HG03095 (cell line): ENCODE measurements around the gene PTH1R.

Experiments used
- ATAC-seq: cut with Tn5 transposase; IDR thresholded peaks from one replicate; pipeline ENCODE4 v1.9.1; 2021; ENCODE audit warnings: moderate library complexity; ENCODE audit not compliant: unreplicated experiment

The PTH1R gene

DNA sequence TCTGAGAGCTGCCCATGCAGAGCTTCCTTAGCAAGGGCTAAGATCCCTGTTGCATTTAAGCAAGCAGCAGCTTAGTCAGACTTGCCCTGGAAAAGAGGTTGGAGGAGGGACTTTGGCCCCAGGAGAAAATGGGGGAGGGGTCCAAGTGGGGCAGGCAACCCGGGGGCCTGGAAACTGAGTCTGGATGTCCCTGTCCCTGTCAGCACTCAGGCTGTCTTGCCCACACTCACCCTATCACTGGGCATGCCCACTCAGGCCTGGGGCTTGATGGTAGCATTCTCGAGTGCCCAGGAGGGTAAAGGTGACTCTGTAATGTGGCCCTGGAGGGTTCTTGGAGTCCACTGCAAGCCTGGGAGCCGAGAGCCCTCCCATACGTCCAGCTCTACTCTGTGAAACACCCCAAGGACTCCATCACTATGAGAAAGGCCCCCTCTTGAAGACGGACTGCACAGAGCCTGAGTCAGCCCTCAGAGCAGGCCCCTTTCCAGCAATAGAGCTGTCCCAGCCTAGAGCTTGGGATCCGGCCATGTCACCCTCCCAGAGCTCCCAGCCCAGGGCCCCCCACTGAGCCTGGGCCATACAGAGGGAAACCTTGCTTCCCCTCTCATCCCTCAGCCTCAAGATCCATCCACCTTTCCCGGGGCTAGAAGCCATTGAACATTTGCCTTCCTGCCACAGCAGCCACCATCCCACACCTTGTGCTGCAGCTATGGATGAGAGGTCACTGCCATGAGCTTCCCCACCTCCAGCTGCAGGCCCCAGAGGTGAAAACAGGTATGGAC is 27.6 kb upstream of the PTH1R start:
- ATAC-seq, result no peak

DNA sequence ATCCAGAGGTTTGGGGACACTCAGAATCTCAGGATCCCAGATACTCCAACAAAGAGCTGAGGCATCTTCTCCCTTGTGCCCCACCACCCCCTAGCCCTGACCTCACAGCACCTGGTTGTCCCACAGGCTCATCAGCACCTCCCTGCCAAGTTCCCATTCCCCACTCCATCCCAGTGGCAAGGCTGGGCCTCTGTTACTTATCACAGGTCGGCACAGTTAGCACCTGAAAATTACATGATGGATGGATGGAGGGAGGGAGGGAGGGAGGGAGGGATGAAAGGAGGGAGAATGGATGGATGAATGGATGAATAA is 27.1 kb upstream of the PTH1R start:
- ATAC-seq, result no peak

DNA sequence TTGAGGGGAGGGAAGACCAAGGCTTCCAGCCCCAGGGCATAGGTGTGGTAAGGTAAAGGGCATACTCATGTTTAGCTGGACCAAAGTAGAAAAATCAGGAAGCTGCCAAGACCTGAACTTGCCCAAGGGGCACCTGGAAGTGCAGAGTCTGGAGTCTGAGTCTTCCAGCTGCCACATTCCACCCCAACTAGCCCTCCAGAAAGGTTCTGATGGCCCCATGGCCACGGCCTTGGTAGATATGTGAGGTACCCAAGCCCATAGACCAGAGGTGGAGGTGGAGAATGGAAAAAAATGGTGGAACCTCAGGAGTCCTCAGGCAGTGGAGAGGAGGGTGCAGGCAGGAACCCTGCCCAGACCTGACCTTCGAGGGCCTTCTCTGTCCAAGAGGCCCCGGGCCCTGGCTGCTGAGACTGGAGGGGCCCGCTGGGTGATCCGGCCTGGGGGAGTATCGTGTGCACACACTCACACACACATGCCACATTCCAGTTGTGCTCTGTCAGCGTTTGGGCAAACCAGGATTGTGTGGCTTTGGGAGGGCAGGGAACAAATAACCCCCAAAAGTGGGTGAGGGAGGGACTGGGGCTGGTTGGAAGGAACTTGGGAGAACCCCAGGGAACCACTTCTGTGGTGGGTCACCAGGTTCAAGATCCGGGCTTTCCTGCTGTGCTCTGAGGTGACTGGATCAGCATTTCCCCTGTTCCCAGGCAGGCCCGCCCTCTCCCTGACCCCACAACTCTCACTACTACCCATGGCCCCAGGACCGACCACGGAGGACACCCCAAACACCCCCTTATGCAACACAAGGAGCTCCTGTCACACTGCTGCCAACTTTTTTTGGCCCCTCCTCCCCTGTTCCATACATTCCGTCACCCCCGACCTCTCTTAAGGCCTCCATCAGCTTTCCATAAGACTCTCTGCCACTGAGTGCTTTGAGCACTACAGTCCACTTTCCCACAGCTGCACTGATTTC is 25.9 kb upstream of the PTH1R start:
- no peak for ATAC-seq

DNA sequence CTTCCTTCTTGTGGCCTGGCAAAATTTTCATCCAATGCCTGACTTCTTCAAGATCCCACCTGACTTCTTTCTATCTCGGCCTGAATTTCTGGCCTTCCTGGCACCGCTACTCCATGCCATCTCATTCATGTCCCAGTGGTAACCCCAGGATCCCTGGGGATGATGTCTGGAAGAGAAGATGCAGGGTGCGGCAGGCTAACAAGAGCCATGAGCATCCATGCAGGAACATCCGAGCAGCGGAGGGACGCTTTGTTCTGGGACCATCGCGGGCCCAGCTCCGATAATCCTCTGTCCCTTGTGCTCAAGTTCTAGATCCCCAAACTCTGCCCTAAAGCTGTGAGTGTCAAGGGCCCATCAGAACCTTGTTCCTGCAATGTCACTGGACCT is 25.2 kb upstream of the PTH1R start:
- ATAC-seq, result no peak

DNA sequence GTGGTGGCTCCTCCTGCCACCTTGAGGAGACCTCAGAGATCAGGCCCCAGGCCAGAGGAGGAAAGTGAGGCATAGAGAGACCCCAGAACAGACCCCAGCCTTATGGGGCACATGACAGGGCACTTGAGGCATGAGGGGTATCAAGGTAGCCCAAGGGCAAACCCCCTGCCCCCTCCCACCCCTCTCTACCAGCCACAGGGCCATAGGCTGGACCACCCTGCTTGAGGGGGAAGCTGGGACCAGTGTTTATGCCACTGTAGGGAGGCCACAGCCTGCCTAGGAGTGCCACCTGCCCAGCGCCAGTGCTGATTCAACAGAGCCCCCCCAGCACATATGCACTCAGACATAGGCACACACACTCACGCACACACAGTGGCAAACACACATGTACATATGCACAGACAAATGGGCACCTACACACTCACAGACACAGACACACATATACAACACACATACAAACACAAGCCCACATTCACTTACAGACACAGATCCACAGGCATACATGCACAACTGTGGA is 24.6 kb upstream of the PTH1R start:
- no peak for ATAC-seq

DNA sequence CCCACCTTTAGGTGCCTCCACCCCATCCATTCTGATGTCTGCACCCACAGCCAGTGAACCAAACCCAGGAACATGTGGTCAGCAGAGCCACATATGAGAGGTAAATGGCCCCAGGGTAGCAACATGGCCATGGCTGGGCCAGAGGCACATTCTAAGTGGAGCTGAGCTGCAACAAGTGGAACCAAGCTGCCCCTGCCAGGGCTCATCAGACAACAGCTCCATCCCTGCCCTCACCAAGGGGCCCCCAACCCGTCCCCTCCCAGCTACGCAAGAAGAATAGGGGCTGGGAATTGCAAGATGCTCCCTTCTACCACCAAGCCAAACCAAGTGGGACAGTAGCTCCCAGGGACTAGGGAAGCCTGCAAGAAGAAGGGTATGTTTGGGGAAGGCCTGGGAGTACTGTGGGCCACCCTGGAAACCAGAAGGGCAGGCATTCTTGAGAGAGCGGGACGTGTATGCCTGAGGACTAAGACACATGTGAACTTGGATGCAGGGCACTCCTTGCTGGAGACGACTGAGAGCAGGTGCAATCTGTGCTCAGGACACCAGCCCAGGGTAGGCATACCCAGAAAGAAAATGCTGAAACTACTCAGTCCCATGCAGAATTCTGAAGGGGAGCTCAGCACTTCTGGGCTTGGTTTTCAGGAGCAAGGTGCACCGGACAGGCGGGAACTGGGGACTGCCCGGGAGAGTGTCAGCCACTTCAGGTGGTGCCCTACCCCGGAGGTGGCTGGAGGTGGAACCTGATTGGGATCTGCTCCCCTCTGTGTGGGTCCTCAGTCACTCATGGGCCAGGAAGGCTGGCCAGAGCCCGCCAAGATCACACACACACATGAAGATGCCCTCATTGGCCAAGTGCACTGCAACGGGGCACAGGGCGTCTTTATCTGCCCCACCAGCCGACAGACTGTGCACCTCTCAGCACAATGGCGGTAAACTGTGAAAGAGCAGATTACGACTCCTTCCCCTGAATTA is 23.8 kb upstream of the PTH1R start:
- ATAC-seq, result no peak

DNA sequence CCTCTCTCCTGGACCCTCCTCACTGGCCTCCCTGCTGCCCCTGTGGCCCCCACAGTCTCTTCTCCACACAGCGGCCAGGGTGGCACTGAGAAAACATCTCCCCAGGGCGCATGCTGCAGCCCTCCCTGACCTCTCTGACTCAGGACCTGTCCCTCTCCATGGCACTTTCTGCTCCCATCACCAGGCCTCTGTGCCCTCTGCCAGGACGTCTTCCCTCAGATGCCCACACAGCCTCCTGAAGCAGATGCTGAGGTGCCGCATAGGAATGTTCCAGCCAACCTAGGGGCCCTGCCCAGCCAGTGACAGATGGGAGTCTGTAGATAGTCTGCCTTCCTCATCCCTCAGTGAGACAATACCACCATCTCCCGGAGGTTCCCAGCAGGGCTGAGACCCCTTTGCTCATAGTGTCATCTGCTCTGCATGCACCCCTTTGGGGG is 22.9 kb upstream of the PTH1R start:
- no peak for ATAC-seq

DNA sequence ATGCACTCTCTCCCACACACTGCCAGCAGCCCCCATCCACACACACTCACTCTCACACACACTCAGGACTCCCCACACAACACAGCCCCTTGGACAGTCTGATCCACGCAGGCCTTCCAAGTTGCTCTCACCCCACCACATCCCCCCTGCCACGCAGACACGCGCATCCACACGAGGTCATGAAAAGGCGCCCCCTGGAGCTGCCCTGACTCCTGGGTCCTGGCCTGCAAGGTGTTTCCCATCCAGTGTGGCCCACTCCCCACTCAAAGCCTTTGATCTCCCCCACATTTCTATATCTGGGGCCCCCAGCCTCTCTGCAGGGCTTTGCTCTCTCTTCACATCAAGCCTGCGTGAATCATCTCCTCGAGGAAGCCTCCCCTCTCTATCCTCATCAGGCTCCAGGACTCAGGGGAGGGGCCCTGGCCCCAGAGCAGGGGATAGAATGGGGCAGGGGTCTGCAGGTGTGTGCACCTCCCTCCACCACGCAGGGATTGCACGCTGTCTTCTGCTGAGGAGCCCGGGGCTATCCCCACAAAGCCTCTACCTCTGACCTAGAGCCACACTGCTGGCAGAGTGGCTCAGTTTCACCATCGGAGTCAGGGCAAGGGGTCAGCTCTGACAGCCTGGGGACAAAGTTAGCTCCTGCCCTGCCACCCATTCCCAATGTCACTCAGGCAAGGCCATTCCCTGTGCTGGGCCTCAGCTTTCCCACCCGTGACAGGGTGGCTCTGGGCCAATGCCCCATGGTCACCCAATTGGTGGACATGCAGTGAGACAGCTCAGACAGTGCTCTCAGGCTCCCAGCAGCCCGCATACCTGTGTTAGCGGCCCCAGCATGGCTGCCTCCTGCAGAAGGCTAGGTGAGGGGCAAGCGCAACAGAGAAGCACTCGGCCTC is 20.7 kb upstream of the PTH1R start:
- ATAC-seq, result no peak

DNA sequence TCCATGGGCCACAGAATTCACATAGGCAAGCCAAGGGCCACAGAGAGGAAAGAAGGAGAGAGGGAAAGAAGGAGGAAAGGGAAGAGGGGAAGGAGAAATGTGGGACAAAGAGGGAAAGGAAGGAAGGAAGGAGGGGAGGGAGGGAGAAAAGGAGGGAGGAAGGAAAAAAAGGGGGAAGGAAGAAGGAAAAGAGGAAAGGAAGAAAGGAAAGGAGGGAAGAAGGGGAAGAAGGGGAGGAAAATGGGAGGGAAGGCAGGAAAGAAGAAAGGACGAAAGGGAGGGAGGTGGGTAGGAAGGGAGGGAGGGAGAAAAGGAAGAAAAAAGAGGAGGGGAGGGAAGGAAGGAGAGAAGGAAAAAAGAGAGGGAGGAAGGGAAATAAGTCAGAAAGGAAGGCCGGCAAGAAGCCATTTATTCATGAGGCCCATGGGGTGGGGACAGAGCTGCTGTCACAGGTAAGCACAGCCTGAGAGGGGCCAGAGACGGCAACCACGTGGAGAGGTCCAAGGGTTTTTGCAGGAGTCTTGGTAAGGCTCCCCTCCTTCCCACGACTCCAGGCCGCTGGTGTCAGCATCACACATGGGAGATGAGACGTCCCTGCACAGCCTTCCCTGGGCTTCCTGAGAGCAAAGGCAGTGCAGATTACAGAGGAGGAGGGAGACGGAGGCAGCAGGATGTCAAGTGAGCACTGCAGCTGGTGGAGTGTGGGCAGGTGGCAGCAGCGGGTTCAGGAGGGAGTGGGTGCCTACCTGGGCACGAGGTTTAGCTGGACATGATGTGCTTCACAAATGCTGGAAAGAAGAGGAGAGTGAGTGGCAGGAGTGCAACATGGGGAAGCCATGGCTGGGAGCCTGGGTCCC is 19.8 kb upstream of the PTH1R start:
- no peak for ATAC-seq

DNA sequence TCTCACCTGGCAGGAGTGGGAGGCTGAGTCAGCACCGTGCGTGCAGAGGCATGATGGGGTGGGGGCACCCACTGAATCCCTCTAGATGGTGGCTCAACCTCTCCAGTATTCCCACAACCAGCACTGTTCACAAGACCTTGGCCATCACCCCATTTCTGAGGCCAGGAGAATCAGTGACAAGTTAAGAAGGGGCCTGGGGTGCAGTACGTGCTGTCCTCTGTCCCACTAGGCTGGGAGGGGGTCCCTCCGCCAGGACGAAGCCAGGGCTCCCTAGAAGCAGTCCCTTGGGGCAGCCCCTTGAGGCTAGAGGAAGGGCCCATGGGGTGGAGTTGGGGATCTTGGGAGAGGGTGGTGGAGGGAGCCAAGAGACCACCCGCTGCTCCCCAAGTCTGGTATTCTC is 19.1 kb upstream of the PTH1R start:
- no peak for ATAC-seq

DNA sequence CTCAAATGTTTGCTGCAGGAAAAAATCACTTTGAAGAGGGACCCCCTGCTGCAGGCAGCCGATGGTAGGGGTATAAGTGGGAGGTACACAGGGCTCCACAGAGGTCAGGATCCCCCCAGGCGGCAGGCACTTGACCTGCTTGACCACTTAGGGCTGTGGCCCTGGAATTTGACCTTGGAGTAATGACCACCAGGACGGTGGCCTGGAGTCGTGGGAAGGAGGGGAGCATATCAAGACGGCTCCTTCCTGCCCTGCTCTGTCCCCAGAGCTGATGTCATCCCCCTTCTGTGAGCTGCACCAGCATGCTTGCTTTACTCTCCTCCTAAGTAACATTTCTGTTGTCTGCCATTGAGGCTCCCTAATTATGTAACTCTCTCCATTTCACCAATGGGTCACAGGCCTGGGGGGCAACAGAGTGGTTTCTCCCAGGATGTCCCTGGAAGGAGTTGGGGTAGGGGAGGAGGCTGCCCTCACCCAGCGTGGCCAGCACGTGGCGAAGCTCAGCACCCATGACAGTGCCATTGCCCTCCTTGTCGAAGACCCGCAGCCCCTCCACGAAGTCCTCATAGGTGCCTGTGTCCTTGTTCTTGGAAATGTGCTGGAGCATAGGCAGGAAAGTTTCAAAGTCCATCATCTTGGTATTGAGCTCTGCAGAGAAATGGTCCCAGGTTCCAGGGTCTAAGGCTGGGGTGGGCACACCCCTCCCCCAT is 18.4 kb upstream of the PTH1R start:
- no peak for ATAC-seq

DNA sequence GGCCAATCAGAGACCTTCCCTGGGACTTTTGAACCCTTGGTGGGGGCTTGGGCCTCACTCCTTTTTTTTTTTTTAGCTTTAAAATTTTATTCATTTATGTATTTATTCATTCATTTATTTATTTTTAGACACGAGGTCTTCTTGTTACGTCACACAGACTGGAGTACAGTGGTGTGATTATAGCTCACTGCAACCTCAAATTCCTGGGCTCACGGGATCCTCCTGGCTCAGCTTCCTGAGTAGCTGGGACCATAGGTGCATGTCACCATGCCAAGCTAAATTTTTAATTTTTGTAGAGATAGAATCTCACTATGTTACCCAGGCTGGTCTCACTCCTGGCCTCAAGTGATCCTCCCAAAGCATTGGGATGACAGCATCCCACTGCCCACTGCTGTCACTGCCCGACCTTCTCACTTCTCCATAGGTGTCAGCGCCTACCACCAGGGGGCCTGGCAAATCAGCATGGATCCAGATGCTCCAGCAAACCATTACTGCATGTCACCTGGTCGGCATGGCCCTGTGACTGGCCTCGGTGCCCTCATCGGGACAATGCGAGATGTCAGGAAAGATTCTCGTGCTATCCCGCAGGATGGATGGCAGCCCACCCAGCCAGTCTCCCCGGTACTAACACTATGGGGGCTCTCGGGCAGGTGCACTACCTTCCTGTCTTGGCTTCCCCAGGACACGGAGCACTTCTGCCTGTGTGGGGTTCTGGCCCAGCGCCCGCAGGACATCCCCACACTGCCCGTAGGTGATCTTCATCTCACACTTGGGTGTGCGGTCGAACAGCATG is 17.3 kb upstream of the PTH1R start:
- no peak for ATAC-seq

DNA sequence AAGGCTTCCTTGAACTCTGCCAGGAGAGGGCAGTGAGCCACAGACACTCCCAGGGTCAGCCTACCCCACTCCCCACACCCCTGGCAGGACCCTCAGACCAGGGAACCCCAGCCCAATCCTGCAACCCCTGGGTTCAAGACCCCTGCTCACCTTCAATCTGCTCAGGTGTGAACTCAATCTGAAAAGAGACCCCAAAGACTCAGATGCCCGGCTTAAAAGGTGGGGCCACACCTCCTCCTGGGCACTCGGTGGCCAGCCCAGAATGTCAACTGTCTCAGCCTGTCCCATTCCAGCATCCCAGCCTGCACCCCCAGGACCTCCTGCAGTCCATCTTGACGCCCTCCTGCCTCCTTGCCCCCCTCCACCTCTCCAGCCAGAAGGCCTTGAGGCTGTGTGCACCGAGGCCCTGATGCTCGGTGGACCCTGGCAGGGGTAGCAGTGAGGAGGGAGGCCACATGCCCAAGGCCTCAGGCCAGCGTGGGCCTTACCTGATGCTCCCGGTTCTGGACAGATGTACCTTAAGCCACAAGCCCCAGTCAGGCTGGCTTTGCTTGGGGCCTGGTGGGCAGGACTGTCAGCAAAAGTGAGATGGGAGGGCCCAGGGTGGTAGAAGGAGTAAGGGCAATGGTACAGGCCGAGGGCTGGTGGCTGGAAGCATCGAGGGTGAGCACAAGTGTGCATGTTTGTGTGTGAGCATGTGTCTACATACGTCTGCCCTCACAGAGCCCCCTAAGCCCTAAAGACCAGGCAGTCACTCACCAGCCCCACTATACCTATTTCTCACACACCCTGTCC is 16.5 kb upstream of the PTH1R start:
- ATAC-seq, result no peak

DNA sequence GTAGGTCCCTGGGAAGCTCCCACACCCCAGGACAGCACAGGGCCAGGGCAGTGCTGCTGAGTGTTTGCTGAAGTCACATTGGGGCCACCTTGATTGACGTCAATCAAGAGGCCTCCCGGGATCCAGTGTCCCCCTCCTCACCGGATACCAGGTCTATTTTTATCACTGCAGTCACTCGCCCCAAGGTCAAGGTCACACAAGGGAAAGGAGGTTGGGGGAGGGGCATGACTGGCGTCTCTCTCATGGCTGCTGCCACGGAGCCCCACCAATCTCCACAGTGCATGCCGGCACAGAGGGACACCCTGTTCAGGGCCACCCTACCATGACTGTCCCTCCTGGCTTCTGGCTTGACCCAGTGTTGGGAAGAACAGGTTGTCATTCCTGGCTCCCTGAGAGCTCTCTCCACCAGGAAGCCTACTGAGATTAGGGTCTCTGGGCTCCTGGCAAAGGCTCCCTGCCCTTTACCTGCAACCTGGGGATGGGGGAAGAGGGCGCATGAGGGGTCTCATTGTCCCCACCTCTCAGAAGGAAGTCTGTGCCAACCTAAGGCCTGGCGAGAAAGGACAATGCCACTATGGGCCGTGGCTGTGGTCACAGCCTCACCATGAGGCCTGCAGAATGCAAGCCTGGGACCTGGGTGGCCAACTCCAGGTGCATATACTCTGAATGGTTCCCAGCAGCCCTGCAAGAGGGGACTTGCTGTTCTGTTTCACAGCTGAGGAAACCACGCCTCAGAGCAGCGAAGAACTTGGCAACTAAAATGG is 15.7 kb upstream of the PTH1R start:
- no peak for ATAC-seq

DNA sequence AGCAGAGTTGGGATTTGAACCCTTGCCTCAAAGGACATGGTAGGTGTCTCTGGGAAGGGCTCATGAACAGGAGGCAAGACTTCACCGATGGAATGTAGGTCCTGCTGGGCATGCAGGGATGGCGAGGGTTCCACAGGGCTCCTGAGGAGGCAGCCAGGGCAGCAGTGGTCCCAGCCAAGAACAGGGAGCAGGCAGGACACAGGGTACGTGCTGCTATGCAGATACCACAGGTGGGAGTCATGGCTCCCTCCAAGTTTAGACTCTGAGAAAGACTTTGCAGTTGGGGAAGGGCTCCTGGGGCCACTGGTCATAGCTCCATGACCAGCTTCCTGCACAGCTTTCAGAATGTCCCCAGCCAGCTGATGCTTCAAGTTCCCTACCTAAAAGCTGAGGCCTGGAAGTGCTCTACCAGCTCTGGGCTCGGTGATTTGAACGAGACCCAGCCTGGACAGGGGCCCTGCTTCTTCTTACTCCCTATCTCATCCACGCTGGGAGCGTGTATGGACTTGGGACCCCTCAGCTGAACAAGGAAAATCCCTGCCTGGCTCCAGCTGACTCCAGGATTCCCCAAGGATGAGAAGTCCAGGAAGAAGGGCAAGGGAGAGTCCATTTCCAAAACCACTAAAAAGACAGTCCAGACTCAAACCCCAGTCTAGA is 15.0 kb upstream of the PTH1R start:
- no peak for ATAC-seq
